ENCODE data around the gene DVL3.

Gene DVL3

GRCh38 chr3:184156522-184156955 lies 1.4 kb downstream of the DVL3 start:
- Histone ChIP-seq H3K4me2 (ENCODE audit: low read length) (peak overlapping the region; percentile 82), H3K9me2 (replicated peaks; ENCODE audit: control insufficient read depth, low read length) (no peaks in the 10 kb centered on the region), H3K9me3 (ENCODE audit: control insufficient read depth, insufficient read depth, low read length) (no peaks in the 10 kb centered on the region), H3K36me3 (ENCODE audit: control insufficient read depth, low read length) (peaks cover 12% of the 10 kb centered on the region), H4K20me1 (ENCODE audit: control insufficient read depth, insufficient read depth, low read depth, low read length) (0 out of 2 replicates have a peak, but pooled peaks cover 9% of the 10 kb centered on the region), H3K27ac (ENCODE audit: low read depth, low read length) (peak overlapping the region; percentile 53; the same call in 1 of the 2 replicates), H3K4me1 (ENCODE audit: control insufficient read depth, low read length) (peaks cover 35% of the 10 kb centered on the region), H3K79me2 (ENCODE audit: control insufficient read depth, low read length) (peaks cover 52% of the 10 kb centered on the region), H3F3A (ENCODE audit: control insufficient read depth, insufficient read depth) (peaks cover 12% of the 10 kb centered on the region), H3K27me3 (ENCODE audit: control insufficient read depth, low read length) (no peaks in the 10 kb centered on the region), H3K4me3 (ENCODE audit: low read length) (peak overlapping the region; percentile 99)
- TF ChIP-seq, protein P1, sequence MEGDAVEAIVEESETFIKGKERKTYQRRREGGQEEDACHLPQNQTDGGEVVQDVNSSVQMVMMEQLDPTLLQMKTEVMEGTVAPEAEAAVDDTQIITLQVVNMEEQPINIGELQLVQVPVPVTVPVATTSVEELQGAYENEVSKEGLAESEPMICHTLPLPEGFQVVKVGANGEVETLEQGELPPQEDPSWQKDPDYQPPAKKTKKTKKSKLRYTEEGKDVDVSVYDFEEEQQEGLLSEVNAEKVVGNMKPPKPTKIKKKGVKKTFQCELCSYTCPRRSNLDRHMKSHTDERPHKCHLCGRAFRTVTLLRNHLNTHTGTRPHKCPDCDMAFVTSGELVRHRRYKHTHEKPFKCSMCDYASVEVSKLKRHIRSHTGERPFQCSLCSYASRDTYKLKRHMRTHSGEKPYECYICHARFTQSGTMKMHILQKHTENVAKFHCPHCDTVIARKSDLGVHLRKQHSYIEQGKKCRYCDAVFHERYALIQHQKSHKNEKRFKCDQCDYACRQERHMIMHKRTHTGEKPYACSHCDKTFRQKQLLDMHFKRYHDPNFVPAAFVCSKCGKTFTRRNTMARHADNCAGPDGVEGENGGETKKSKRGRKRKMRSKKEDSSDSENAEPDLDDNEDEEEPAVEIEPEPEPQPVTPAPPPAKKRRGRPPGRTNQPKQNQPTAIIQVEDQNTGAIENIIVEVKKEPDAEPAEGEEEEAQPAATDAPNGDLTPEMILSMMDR (IDR thresholded peaks at IDR 0.05; ENCODE audit: low read depth, low read length, poor library complexity, severe bottlenecking), result no peak
- TF ChIP-seq EZH2phosphoT487 (IDR thresholded peaks at IDR 0.05; ENCODE audit: borderline replicate concordance, low read length), result no peak

GRCh38 chr3:184157206-184157605 lies 2.0 kb downstream of the DVL3 start:
- H3K9me3 ChIP-seq (ENCODE audit: control insufficient read depth, insufficient read depth, low read length), result no peaks in the 10 kb centered on the region
- no peaks in the 10 kb centered on the region for H3K9me2 ChIP-seq (replicated peaks; ENCODE audit: control insufficient read depth, low read length)
- H3K27me3 ChIP-seq (ENCODE audit: control insufficient read depth, low read length), result no peaks in the 10 kb centered on the region
- peaks cover 52% of the 10 kb centered on the region for H3K79me2 ChIP-seq (ENCODE audit: control insufficient read depth, low read length)
- H3K4me3 ChIP-seq (ENCODE audit: low read length), result peak overlapping the region; percentile 99
- peaks cover 35% of the 10 kb centered on the region for H3K4me1 ChIP-seq (ENCODE audit: control insufficient read depth, low read length)
- TF ChIP-seq, protein P1 (IDR thresholded peaks at IDR 0.05; ENCODE audit: low read depth, low read length, poor library complexity, severe bottlenecking), result no peak
- TF ChIP-seq EZH2phosphoT487 (IDR thresholded peaks at IDR 0.05; ENCODE audit: borderline replicate concordance, low read length), result no peak
- peak overlapping the region; percentile 82 for H3K4me2 ChIP-seq (ENCODE audit: low read length)
- peaks cover 12% of the 10 kb centered on the region for H3K36me3 ChIP-seq (ENCODE audit: control insufficient read depth, low read length)
- 0 out of 2 replicates have a peak, but pooled peaks cover 9% of the 10 kb centered on the region for H4K20me1 ChIP-seq (ENCODE audit: control insufficient read depth, insufficient read depth, low read depth, low read length)
- H3F3A ChIP-seq (ENCODE audit: control insufficient read depth, insufficient read depth), result peaks cover 12% of the 10 kb centered on the region
- H3K27ac ChIP-seq (ENCODE audit: low read depth, low read length), result 0 out of 2 replicates have a peak overlapping the region, but pooled peaks have one; percentile 53

- no peaks in the 10 kb centered on the region for H3K27me3 ChIP-seq (ENCODE audit: control insufficient read depth, low read length)
- no peak overlapping the region for H3K4me3 ChIP-seq (ENCODE audit: low read length)
- H4K20me1 ChIP-seq (ENCODE audit: control insufficient read depth, insufficient read depth, low read depth, low read length), result 0 out of 2 replicates have a peak, but pooled peaks cover 9% of the 10 kb centered on the region
- no peak overlapping the region for H3K4me2 ChIP-seq (ENCODE audit: low read length)
- TF ChIP-seq, protein P1 (IDR thresholded peaks at IDR 0.05; ENCODE audit: low read depth, low read length, poor library complexity, severe bottlenecking), result no peak
- no peak for TF ChIP-seq EZH2phosphoT487 (IDR thresholded peaks at IDR 0.05; ENCODE audit: borderline replicate concordance, low read length)
- H3K79me2 ChIP-seq (ENCODE audit: control insufficient read depth, low read length), result peaks cover 52% of the 10 kb centered on the region
- no peaks in the 10 kb centered on the region for H3K9me2 ChIP-seq (replicated peaks; ENCODE audit: control insufficient read depth, low read length)
- no peaks in the 10 kb centered on the region for H3K9me3 ChIP-seq (ENCODE audit: control insufficient read depth, insufficient read depth, low read length)
- peaks cover 35% of the 10 kb centered on the region for H3K4me1 ChIP-seq (ENCODE audit: control insufficient read depth, low read length)
- peaks cover 12% of the 10 kb centered on the region for H3K36me3 ChIP-seq (ENCODE audit: control insufficient read depth, low read length)
- peaks cover 9% of the 10 kb centered on the region for H3F3A ChIP-seq (ENCODE audit: control insufficient read depth, insufficient read depth)
- H3K27ac ChIP-seq (ENCODE audit: low read depth, low read length), result no peak overlapping the region
These were observed 3.2 kb downstream of the DVL3 start for GRCh38 chr3:184158404-184158803.
